CD4-positive, alpha-beta T cell treated with Interleukin-2 at 100 ng/mL for 4 hours (primary cell): ENCODE results near the gene PEAK1.
"Not testable (repeated sequence)": the region's sequence is repeated elsewhere in the genome, so short reads cannot be mapped to it uniquely, and the experiment has no call there.

Source experiments
- DNase-seq: peaks from one replicate; pipeline ENCODE4 v3.0.0-alpha.2; 2020; ENCODE audit warnings: low spot score

The PEAK1 gene

DNA sequence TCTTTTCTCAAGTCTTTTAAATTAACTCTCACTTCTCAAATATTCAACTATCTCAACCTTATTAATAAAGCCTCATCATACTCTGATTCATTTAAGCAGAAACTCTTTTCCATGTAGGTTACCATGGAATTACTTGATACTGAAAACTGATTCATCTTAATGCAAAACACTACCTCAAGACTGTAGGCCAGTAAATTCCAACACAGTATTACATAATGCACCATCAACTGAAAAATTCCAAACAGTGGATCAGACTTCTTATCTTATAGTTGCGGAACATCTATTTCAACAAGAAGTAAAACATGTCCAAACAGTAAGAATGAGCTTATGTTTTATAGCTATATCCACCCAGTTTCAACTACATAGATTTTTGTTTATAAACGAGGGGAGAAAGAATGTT is 124.5 kb downstream of the PEAK1 start:
- no peak for DNase-seq

- no peak for DNase-seq
Measured at GRCh38 chr15:77292969-77293558, 126.8 kb downstream of the PEAK1 start.

GRCh38 chr15:77291107-77291506 is 128.8 kb downstream of the PEAK1 start:
- DNase-seq: no peak

GRCh38 chr15:77287385-77287784 is 132.5 kb downstream of the PEAK1 start:
- no peak for DNase-seq

DNA sequence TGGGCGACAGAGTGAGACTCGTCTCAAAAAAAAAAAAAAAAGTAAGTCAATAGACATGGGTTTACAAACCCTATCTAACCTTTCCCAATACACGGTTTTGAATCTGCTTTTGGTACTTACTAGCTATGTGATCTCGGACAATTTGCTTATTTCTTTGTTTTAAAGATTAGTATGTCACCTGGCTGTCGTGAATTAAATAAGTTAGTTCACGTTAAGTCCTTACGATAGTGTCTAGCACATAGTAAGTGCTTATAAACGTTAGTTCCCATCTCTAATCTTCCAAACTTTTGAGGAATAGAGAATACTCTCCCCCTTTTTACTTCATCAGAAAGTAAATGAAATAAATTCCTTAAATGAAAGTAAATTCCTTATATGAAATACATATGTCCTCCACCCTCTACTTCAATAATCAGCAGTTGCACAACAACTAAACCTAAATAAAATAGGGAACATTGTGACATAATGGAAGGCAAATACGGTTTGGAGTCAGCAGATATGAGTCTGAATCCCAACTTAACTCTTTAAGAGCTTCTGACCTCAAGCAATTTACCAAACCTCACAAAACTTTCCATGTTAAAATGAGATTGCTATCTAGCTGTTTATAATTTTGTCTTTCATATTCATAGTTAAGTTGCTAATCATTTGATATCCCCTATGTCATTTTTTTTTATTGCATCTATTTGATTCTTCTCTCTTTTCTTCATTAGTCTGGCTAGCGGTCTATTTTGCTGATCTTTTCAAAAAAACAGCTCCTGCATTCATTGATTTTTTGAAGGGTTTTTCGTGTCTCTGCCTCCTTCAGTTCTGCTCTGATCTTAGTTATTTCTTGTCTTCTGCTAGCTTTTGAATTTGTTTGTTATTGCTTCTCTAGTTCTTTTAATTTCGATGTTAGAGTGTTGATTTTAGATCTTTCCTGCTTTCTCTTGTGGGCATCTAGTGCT is 134.6 kb downstream of the PEAK1 start:
- no peak for DNase-seq

DNA sequence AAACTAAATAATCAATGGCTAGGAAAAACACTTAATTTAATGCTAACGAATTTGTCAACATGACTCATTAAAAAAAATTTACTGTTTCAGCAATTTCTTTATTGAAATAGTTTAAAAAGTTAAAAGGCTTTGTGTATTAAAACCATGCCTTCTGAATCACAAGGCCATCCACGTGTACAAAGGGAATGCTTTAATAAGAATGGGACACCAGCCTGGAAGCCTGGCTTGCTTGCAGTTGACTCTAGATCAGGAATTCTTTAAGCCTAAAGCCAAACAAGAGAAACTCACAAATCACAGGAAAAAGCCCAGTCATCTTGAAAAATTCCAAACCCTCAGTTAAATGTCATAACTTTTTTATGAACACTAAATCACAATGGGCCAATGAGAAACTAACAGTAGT is 137.6 kb downstream of the PEAK1 start:
- no peak for DNase-seq

- DNase-seq: no peak
Measured at GRCh38 chr15:77276943-77277342, 143.0 kb downstream of the PEAK1 start.

- DNase-seq: no peak
Measured at GRCh38 chr15:77276096-77276495, 143.8 kb downstream of the PEAK1 start.

DNA sequence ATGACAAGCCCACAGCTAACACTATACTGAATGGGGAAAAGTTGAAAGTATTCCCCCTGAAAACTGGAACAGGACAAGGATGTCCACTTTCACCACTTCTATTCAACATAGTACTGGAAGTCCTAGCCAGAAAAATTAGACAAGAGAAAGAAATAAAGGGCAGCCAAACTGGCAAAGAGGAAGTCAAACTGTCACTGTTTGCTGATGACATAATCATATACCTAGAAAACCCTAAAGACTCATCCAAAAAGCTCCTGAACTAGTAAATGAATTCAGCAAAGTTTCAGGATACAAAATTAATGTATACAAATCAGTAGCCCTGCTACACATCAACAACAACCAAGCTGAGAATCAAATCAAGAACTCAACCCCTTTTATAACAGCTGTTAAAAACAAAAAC is 146.8 kb downstream of the PEAK1 start:
- DNase-seq: not testable (repeated sequence)

DNA sequence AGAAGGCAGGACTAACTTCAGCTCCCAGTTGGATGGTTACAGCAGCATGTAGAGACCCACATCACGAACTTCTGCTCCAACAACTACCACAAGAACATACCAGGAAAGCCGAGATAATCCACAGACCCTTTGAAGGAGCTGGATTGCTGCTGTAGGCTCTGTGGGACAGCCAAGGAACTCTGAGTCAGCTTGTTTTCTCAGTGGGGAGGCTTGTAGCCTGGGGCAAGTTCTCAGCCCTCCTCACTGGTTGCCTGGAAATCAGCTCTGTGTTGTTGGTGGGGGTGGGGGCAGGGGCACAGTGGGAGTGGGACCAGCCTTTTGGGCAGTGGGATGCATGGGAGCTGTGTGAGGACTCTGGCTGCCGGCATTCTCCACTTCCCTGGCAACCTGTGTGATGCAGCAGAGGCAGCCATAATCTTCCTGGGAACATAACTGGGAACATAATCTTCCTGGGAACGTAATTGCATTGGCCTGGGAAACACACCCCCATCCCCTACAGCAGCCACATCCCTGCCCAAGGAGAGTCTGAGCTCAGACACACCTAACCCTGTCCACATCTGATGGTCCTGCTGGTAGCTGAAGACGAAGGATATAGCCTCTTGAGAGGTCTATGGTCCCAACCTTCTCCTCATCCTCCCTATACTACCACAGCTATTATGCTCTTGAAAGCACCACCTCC is 153.1 kb downstream of the PEAK1 start:
- no peak for DNase-seq

GRCh38 chr15:77255385-77255784 is 164.5 kb downstream of the PEAK1 start:
- DNase-seq: no peak

- DNase-seq: no peak
Measured at GRCh38 chr15:77251662-77252061, 168.2 kb downstream of the PEAK1 start.

- no peak for DNase-seq
Measured at GRCh38 chr15:77247116-77247515, 172.8 kb downstream of the PEAK1 start.

- DNase-seq: no peak
Measured at GRCh38 chr15:77243716-77244401, 176.0 kb downstream of the PEAK1 start.

DNA sequence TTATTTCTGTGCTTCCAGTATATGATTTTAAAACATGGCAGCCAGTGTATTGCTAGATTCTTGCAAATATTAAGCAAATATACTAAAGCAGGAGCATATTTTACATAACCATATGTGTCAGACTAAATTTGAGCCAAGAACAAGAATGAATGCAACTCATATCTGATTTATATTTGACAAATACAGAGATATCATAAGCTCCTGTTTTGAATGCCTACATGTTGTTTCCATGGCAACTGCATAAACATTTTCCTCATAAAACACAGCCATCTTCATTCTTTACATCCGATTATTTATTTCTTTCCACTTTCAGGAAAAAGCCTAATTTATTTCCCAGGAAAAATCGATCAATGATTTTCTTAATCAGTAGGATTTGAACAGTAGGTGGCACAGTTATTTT is 176.8 kb downstream of the PEAK1 start:
- DNase-seq: no peak

DNA sequence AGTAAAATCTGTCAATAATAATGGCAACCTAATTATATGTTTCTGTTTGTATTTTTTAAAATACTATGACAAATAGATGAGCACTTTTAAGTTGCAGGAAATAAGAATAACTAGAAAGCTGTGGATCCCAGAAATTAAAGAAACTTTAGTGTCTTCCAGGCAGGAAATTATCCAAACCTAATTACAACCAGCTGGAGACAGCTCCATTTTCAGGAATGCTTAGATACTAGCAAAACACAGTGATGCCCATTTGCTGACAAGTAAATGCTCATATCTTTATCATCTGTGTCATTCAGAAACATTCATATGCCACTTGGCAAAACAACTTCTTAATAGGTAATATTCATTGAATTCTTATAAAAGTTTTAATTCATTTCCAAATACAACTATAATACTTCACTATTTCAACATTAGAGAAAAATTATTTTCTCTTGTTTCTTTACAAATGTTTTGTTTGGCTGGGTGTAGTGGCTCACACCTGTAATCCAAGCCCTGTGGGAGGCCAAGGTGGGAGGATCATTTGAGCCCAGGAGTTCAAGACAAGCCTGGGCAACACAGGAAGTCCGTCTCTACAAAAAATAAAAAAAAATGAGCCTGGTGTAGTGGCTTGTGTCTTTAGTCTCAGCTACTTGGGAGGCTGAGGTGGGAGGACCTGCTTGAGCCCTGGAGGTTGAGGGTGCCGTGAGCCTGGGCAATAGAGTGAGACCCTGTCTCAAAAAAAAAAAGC is 179.9 kb downstream of the PEAK1 start:
- no peak for DNase-seq

DNA sequence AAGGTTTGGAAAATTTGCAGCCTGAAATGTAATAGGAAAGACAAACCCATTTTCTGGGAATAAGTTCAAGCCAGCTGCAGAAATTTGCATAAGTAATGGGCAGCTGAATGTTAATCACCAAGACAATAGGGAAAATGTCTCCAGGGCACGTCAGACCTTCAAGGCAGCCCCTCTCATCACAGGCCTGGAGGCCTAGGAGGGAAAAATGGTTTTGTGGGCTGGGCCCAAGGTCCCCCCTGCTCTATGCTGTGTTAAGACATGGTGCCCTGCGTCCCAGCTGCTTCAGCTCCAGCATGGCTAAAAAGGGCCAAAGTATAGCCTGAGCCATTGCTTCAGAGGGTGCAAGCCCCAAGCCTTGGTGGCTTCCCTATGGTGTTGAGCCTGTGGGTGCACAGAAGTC is 184.3 kb downstream of the PEAK1 start:
- no peak for DNase-seq

- DNase-seq: no peak
Measured at GRCh38 chr15:77228828-77229227, 191.1 kb downstream of the PEAK1 start.

DNA sequence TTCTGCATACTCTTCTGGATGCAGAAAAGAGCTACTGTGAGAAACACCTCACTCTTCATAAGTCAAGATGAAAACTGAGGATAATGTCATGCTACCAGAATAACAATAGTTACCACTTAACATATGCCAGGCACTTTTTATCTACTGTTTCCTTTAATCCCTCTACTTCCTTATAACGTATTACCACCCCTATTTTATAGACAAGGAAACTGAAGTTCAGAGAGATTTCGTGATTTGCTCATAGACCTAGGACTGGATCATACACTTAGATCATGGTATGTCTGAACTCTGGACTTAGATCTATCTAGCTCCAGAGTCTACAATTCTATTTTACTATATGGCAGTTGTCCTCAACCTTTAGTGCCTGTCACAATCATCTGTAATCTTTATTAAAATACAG is 193.3 kb downstream of the PEAK1 start:
- no peak for DNase-seq

GRCh38 chr15:77225646-77226045 is 194.3 kb downstream of the PEAK1 start:
- no peak for DNase-seq

- DNase-seq: no peak
Measured at GRCh38 chr15:77225088-77225487, 194.8 kb downstream of the PEAK1 start.

DNA sequence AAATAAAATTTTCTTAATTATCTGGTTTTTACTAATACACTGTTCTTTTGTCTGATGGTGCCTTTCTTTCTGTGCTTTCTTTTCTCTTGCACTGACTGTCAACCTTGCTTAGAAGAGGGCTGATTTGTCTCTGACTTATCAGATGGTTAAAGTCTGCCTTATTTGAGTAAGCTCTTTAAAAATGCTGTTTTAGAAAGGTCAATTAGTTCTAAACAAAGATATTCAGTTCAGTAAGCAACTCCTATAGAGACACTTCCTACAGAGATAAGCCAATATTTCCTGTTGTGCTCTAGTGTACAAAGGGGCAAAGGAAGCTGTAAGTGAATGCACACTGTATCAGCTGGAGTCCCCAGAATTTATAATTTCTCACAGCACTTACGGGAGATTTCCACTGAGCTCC is 195.6 kb downstream of the PEAK1 start:
- DNase-seq: no peak
